ENCODE measurements around the gene FEN1. TPM values are rescaled to one million over a fixed set of nuclear protein-coding genes. Genes with fewer than 3 reads are reported as not detected.

Gene FEN1
- total RNA-seq, 2 experiments from 2014 or later: 109 to 114 TPM

DNA sequence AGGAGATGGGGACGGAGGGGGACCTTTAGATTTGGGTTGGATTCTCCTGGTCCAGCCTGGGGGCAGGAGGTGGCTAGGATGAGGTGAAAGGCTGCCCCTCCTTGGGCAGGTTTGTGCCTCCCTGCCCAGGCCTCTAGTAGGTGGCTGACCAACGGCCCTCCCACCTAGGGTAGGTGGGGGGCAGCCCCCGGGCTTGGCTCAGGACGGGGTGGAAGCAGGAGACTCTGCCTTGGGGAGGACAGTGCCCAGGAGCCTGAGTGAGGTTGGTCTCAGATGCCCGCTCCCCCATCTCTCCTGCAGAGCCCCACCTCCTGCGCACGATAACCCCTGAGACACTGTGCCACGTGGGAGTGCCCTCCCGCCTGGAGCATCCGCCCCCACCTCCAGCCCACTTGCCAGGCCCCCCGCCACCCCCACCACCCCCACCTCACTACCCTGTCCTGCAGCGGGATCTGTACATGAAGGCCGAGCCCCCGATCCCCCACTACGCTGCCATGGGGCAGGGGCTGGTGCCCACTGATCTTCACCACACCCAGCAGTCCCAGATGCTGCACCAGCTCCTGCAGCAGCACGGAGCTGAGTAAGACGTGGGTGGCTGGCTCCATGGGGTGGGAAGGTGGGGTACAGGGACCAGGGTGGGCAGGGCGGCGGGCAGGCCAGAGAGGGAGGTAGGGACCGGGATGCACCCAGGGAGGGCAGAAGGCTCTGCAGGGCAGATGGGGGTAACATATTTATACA is 22.6 kb upstream of the FEN1 start:
- no peak for ATAC-seq
- no peak overlapping the region for H3K27ac Mint-ChIP-seq
- no peaks in the 10 kb centered on the region for H3K4me1 Mint-ChIP-seq (ENCODE audit: low read depth)
- ChIA-PET CTCF (interaction anchor here (0.6 to 1.5 kb wide), 2 partner anchors 24 to 36 kb away, joined by 3 read pairs; no protein-coding TSS in a partner anchor), POLR2A (no interaction called here)
- intact Hi-C loops (cut with micrococcal nuclease): no loop called here
- no peaks in the 10 kb centered on the region for H3K9me3 Mint-ChIP-seq
- H3K36me3 Mint-ChIP-seq (ENCODE audit: low read depth): no peaks in the 10 kb centered on the region
- H3K4me3 Mint-ChIP-seq: no peak overlapping the region
- TF ChIP-seq, protein P1, sequence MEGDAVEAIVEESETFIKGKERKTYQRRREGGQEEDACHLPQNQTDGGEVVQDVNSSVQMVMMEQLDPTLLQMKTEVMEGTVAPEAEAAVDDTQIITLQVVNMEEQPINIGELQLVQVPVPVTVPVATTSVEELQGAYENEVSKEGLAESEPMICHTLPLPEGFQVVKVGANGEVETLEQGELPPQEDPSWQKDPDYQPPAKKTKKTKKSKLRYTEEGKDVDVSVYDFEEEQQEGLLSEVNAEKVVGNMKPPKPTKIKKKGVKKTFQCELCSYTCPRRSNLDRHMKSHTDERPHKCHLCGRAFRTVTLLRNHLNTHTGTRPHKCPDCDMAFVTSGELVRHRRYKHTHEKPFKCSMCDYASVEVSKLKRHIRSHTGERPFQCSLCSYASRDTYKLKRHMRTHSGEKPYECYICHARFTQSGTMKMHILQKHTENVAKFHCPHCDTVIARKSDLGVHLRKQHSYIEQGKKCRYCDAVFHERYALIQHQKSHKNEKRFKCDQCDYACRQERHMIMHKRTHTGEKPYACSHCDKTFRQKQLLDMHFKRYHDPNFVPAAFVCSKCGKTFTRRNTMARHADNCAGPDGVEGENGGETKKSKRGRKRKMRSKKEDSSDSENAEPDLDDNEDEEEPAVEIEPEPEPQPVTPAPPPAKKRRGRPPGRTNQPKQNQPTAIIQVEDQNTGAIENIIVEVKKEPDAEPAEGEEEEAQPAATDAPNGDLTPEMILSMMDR (IDR thresholded peaks at IDR 0.05): no peak
- DNase-seq: no peak
- H3K27me3 Mint-ChIP-seq: no peaks in the 10 kb centered on the region

DNA sequence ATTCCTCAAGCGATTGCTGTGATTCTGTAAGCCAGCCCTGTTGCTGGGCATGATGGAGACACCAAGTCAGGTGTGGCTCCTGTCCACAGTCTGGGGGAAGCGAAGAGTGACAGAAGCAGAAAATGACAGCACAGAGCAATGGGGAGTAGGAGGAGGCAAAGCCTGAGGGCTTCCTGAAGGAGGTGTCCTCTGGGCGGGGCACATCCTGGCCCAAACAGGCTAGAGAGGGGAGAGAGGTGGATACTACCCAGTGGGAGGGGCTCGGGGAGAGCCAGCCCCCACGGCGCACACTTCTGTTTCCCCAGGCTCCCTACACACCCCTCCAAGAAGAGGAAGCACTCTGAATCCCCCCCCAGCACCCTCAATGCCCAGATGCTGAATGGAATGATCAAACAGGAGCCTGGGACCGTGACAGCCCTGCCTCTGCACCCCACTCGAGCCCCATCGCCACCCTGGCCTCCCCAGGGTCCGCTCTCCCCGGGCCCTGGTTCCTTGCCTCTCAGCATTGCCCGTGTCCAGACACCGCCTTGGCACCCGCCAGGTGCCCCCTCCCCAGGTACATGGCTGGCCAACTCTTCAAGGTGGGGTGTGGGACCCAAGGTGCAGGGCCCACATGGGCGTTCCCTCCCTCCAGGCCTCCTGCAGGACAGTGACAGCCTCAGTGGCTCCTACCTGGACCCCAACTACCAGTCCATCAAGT is 21.4 kb upstream of the FEN1 start:
- POLR2A ChIA-PET: no interaction called here
- no peaks in the 10 kb centered on the region for H3K36me3 Mint-ChIP-seq (ENCODE audit: low read depth)
- H3K9me3 Mint-ChIP-seq: no peaks in the 10 kb centered on the region
- H3K4me3 Mint-ChIP-seq: no peak overlapping the region
- H3K4me1 Mint-ChIP-seq (ENCODE audit: low read depth): no peaks in the 10 kb centered on the region
- intact Hi-C loops (cut with micrococcal nuclease): no loop called here
- DNase-seq: no peak
- no peaks in the 10 kb centered on the region for H3K27me3 Mint-ChIP-seq
- ATAC-seq: no peak
- CTCF ChIA-PET: no interaction called here
- H3K27ac Mint-ChIP-seq: no peak overlapping the region
- TF ChIP-seq, protein P1 (IDR thresholded peaks at IDR 0.05): no peak

DNA sequence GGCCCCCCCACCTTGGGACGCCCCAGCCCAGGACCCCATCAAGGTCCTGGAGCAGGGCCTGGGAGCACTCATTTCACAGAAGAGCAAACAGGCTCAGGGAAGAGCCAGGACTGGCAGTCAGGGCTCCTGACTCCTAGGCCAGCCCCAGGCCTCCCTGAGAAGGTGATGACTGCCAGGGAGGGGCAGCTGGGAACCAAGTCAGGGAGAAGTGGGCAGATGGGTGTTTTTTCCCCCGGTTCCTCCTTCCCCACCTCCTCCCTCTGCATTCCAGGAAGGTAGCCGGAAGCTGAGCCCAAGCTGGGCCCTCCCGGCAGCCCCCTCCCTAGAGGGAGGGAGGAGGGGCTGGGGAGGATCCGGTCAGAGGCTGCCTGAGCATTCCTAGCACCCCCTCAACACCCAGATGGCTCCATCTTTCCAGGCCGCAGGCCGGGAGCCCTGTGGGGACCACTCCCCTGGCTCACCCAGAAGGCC is 20.7 kb upstream of the FEN1 start:
- no peaks in the 10 kb centered on the region for H3K9me3 Mint-ChIP-seq
- ChIA-PET POLR2A (interaction anchor here (1.1 kb wide), 1 partner anchor 21 kb away, joined by 4 read pairs; the partner anchor contains the start of gene FEN1), CTCF (interaction anchor here (1.1 kb wide), 1 partner anchor 16 kb away, joined by 5 read pairs; no protein-coding TSS in a partner anchor)
- no peak for DNase-seq
- no peak overlapping the region for H3K4me3 Mint-ChIP-seq
- H3K27me3 Mint-ChIP-seq: peaks cover 2% of the 10 kb centered on the region
- peaks cover 6% of the 10 kb centered on the region for H3K4me1 Mint-ChIP-seq (ENCODE audit: low read depth)
- TF ChIP-seq, protein P1 (IDR thresholded peaks at IDR 0.05): no peak
- no peak overlapping the region for H3K27ac Mint-ChIP-seq
- H3K36me3 Mint-ChIP-seq (ENCODE audit: low read depth): no peaks in the 10 kb centered on the region
- intact Hi-C loops (cut with micrococcal nuclease): no loop called here
- ATAC-seq: no peak

DNA sequence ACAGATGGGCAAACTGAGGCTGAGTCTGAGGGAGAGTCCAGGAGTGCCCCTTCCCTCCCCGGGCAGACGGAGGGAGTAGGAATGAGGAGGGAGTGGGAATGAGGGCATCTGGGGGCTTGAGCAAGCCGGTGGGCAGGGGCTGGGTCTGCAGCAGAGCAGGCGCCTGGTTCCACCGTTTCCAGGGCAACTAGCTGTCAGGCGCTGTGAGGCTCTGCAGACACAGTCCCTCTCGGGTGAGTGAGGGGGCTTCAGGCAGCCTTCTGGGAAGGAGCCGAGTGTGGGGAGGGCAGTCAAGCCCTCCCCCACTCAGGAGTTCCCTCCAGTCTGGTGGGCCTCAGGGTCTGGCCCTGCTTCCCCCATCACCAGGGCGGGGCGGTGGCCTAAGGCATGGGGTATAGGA is 19.4 kb upstream of the FEN1 start:
- intact Hi-C loops (cut with micrococcal nuclease): no loop called here
- Mint-ChIP-seq H3K36me3 (ENCODE audit: low read depth) (no peaks in the 10 kb centered on the region), H3K4me1 (ENCODE audit: low read depth) (peaks cover 13% of the 10 kb centered on the region), H3K27ac (no peak overlapping the region), H3K27me3 (peaks cover 2% of the 10 kb centered on the region), H3K9me3 (no peaks in the 10 kb centered on the region), H3K4me3 (no peak overlapping the region)
- DNase-seq: no peak
- ChIA-PET POLR2A (interaction anchor here (1.5 kb wide), 1 partner anchor 9 kb away, joined by 3 read pairs; no protein-coding TSS in a partner anchor), CTCF (interaction anchor here (0.9 kb wide), 1 partner anchor 26 kb away, joined by 3 read pairs; no protein-coding TSS in a partner anchor)
- ATAC-seq: no peak
- TF ChIP-seq, protein P1 (IDR thresholded peaks at IDR 0.05): no peak

DNA sequence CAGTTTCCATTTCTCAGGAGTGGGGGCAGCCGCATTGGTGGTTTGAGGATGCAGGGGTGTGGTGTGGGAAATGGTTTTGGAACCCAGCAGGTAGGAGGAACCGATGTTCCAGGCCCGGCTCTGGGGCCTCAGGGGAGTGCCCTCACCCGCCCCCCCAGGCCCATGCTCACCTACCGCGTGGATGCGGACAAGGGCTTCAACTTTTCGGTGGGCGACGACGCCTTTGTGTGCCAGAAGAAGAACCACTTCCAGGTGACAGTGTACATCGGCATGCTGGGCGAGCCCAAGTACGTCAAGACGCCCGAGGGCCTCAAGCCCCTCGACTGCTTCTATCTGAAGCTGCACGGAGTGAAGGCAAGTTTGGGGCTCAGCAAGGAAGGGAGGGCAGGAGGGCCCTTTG is 18.9 kb upstream of the FEN1 start:
- Mint-ChIP-seq H3K4me3 (no peak overlapping the region), H3K27ac (no peak overlapping the region), H3K9me3 (no peaks in the 10 kb centered on the region), H3K36me3 (ENCODE audit: low read depth) (no peaks in the 10 kb centered on the region), H3K4me1 (ENCODE audit: low read depth) (peaks cover 13% of the 10 kb centered on the region), H3K27me3 (peaks cover 2% of the 10 kb centered on the region)
- intact Hi-C loops (cut with micrococcal nuclease): no loop called here
- DNase-seq (no peak), ATAC-seq (no peak)
- ChIA-PET CTCF (no interaction called here), POLR2A (interaction anchor here (1.5 kb wide), 1 partner anchor 9 kb away, joined by 3 read pairs; no protein-coding TSS in a partner anchor)
- TF ChIP-seq, protein P1 (IDR thresholded peaks at IDR 0.05): no peak

Data from activated CD8-positive, alpha-beta T cell treated with anti-CD3 and anti-CD28 coated beads for 36 hours (primary cell).